ENCODE results near the gene FOXA3.

Gene FOXA3

DNA sequence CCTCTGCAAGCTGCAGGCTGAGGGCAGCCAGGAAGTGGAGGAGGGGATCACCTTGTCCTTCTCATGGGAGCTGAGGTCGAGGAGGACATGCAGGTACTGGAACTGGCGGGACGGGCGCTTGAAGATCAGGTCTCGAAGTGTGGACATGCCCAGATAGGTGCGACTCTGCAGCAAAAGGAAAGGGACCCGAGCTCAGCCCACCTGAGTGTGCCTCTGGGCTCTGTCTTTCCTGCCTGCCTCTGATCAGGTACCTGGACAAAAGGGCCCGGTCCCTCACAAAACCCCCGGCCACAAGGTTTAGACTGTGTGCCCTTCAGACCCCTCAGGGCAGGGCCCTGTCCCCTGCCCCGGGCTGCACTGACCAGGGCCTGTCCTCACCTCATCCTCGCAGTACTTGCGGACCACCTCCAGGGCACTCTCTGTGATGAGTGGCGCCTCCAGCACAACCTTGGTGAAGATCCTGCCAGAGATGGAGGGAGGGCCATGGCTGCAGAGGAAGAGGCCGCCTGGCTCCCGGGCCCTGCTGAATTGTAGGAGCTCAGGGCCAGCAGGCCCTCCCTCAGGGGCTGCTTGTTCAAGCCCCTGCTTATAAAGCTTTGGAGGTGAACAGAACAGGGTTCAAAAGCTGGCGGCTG is 36.5 kb upstream of the FOXA3 start:
- no peak for DNase-seq (ENCODE audit: low read depth)
- no peak overlapping the region for H3K4me3 ChIP-seq (ENCODE audit: low read depth, low read length)
- TF ChIP-seq, protein P1, sequence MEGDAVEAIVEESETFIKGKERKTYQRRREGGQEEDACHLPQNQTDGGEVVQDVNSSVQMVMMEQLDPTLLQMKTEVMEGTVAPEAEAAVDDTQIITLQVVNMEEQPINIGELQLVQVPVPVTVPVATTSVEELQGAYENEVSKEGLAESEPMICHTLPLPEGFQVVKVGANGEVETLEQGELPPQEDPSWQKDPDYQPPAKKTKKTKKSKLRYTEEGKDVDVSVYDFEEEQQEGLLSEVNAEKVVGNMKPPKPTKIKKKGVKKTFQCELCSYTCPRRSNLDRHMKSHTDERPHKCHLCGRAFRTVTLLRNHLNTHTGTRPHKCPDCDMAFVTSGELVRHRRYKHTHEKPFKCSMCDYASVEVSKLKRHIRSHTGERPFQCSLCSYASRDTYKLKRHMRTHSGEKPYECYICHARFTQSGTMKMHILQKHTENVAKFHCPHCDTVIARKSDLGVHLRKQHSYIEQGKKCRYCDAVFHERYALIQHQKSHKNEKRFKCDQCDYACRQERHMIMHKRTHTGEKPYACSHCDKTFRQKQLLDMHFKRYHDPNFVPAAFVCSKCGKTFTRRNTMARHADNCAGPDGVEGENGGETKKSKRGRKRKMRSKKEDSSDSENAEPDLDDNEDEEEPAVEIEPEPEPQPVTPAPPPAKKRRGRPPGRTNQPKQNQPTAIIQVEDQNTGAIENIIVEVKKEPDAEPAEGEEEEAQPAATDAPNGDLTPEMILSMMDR (IDR thresholded peaks at IDR 0.05; ENCODE audit: control insufficient read depth, extremely low read depth, insufficient read depth) = no peak

DNA sequence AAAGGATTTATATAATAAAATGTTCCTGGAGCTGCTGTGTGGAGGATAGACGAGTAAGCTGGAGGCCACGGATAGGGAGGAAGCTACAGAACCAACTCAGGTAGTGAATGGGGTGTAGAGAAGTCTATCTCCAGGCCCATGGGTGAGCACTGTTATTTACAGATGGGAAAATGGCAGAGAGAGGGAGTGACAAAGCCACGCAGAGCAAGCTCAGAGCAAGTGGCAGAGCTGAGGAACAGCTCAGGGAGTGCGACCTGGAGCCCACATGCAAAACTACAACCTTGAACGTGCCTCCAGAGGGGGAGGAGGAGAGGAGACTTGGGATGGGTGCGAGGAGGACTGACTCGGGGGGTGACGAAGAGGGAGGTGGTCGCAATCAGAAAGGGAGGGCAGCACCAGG is 35.6 kb upstream of the FOXA3 start:
- TF ChIP-seq, protein P1 (IDR thresholded peaks at IDR 0.05; ENCODE audit: control insufficient read depth, extremely low read depth, insufficient read depth) = no peak
- H3K4me3 ChIP-seq (ENCODE audit: low read depth, low read length) = no peak overlapping the region
- no peak for DNase-seq (ENCODE audit: low read depth)

DNA sequence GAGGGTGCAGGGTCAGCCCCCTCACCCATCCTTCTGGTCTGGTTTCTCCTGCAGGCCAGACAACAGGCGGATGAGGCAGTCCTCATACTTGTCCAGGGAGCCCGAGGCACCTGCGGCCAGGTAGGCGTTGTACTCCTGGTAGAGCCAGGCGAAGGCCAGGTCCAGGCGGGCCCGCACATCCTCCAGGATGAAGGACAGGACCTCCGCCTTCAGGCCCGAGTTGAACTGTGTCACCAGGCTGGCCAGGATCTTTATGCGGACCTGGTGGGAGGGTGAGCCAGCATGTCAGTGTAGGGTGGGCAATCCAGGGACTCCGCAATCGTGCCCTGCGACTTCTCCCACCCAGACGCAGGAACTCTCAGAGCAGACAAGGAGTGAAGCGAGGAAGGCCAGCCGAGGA is 35.2 kb upstream of the FOXA3 start:
- TF ChIP-seq, protein P1 (IDR thresholded peaks at IDR 0.05; ENCODE audit: control insufficient read depth, extremely low read depth, insufficient read depth) = no peak
- no peak overlapping the region for H3K4me3 ChIP-seq (ENCODE audit: low read depth, low read length)
- no peak for DNase-seq (ENCODE audit: low read depth)

DNA sequence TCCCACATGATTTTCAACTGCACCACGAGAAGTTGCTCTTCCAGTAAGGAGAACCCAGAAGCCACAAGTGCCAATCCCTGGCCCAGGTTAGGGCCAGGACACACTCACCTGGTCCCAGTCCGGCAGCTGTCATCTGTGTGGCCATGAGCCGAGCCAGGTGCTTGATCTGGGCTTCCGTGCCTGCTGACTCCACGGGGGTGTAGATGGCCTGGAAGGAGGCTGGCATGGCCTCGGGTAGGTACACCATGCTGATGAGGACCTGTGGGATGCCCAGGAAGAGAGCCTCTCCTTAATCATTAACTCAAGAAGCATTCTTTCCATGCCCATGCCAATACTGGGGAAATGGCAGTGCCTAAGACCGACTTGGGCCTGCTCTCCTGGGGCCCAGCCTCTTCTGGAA is 29.2 kb upstream of the FOXA3 start:
- no peak for DNase-seq (ENCODE audit: low read depth)
- TF ChIP-seq, protein P1 (IDR thresholded peaks at IDR 0.05; ENCODE audit: control insufficient read depth, extremely low read depth, insufficient read depth) = no peak

DNA sequence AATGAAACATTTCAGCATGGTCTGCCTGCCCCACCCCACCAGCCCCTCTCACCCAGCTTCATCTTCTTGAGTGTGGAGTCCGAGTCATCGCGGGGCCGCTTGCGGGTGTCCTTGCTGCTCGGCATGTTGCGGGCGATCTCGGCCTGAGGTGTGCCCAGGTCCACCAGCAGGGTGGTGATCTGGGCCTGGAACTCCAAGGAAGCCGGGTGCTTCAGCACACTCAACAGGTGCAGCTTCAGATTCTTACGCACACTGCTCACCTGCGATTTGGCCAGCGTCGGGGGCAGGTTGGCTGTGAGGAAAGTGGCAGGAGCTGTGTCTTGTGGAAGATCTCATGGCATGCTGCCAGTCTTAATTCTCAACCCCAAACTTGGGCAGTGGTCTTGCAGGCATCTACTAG is 21.9 kb upstream of the FOXA3 start:
- H3K4me3 ChIP-seq (ENCODE audit: low read depth, low read length) = no peak overlapping the region
- TF ChIP-seq, protein P1 (IDR thresholded peaks at IDR 0.05; ENCODE audit: control insufficient read depth, extremely low read depth, insufficient read depth) = no peak
- DNase-seq (ENCODE audit: low read depth) = no peak

More for the DNA sequence above, 29.2 kb upstream of the FOXA3 start:
- H3K4me3 ChIP-seq (ENCODE audit: low read depth, low read length) = no peak overlapping the region

DNA sequence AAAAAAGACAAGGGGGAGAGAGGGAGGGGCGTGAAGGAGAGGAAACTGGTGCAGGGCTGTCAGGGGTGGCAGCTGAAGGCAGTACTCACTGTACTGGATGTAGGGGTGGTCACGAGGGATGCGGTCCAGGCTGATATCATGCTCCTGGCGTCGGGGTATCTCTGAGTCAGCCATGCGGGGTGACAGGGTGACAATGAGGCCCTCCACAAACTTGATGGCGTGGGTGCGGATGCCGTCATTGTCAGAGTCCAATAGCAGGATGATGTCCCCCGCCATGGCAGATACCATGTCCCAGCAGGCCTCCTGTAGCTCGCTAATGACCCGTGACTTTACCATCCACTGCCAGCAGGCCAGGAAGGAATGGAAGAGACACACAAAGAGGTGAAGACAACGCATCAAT is 16.5 kb upstream of the FOXA3 start:
- TF ChIP-seq, protein P1 (IDR thresholded peaks at IDR 0.05; ENCODE audit: control insufficient read depth, extremely low read depth, insufficient read depth) = no peak
- no peak for DNase-seq (ENCODE audit: low read depth)
- H3K4me3 ChIP-seq (ENCODE audit: low read depth, low read length) = no peak overlapping the region

DNA sequence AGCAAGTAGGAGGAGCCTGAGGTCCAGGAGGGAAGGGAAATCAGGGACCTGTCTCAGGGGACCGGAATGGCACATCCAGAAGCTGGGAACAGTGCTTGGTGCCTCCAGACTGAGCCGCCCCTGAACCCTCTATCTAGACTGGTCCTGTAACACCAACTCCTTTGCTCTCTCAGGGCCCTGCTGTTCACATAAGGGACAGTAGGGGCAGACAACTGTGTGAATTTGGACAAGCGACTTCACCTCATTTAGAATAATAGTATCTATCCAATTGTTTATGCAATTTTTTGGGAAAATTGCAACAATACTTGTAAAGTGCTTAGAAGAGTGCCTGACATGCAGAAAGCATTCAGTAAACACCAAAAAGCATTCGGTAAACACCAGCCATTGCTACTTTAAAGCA is 15.2 kb upstream of the FOXA3 start:
- no peak overlapping the region for H3K4me3 ChIP-seq (ENCODE audit: low read depth, low read length)
- TF ChIP-seq, protein P1 (IDR thresholded peaks at IDR 0.05; ENCODE audit: control insufficient read depth, extremely low read depth, insufficient read depth) = no peak
- DNase-seq (ENCODE audit: low read depth) = no peak
